Choroid plexus epithelial cell (primary cell): Measurements from ENCODE around the gene DUSP22.

ENCODE experiments used
- DNase-seq: peaks from one replicate; pipeline ENCODE4 v3.0.0-alpha.2; 2010; ENCODE audit warnings: low read depth
- H3K4me3 ChIP-seq: 2 replicates; pipeline ENCODE4 v1.5.1; 2011; ENCODE audit warnings: low read depth, mild to moderate bottlenecking, control low read depth, low read length, moderate library complexity
- CTCF ChIP-seq: conservative IDR thresholded peaks from 2 replicates; pipeline ENCODE4 v1.5.1; 2011; ENCODE audit warnings: low read depth, mild to moderate bottlenecking, control low read depth, inconsistent platforms, low read length, moderate library complexity

The DUSP22 gene

GRCh38 chr6:364609-365540, 72.6 kb downstream of the DUSP22 start:
- DNase-seq: no peak
- no peak overlapping the region for H3K4me3 ChIP-seq
- TF ChIP-seq CTCF: no peak

GRCh38 chr6:365835-366234, 73.5 kb downstream of the DUSP22 start:
- H3K4me3 ChIP-seq: no peak overlapping the region
- TF ChIP-seq CTCF: no peak
- DNase-seq: no peak

GRCh38 chr6:366389-367297, 74.4 kb downstream of the DUSP22 start:
- no peak overlapping the region for H3K4me3 ChIP-seq
- TF ChIP-seq CTCF: no peak
- no peak for DNase-seq

- no peak for DNase-seq
- no peak overlapping the region for H3K4me3 ChIP-seq
- TF ChIP-seq CTCF: no peak
Observed at GRCh38 chr6:367298-367794, 75.1 kb downstream of the DUSP22 start.

GRCh38 chr6:367891-368630, 75.8 kb downstream of the DUSP22 start:
- no peak overlapping the region for H3K4me3 ChIP-seq
- no peak for DNase-seq
- no peak for TF ChIP-seq CTCF
